Neural cell (in vitro differentiated cells): ENCODE results near the gene ITGB2. TPM values are rescaled to one million over a fixed set of nuclear protein-coding genes. Genes with fewer than 3 reads are reported as not detected.

Source experiments
- H2AFZ ChIP-seq: fragments of 200-600, 300-800 bp; sonication (generic), shearing (Covaris generic); 2 replicates; pipeline ENCODE4 v1.6.0; 2014; ENCODE audit warnings: low read depth, mild to moderate bottlenecking, antibody characterized with exemption, low read length, moderate library complexity
- H3F3A ChIP-seq: fragments of 200-600 bp; shearing (Covaris generic); 2 replicates; pipeline ENCODE4 v1.6.1; 2016; ENCODE audit warnings: mild to moderate bottlenecking, moderate library complexity, mixed read lengths, antibody characterized with exemption, low read length; ENCODE audit not compliant: insufficient read depth, poor library complexity, severe bottlenecking
- H3K27ac ChIP-seq: fragments of 200-600, 300-800 bp; sonication (generic), shearing (Covaris generic); 2 replicates; pipeline ENCODE4 v1.5.1; 2014; ENCODE audit warnings: mild to moderate bottlenecking, low read length, moderate library complexity
- H3K27me3 ChIP-seq: fragments of 300-800, 200-600 bp; sonication (generic), shearing (Covaris generic); 2 replicates; pipeline ENCODE4 v1.6.0; 2014; ENCODE audit warnings: mild to moderate bottlenecking, low read depth, low read length, moderate library complexity; ENCODE audit not compliant: insufficient read depth
- H3K36me3 ChIP-seq: fragments of 300-800, 200-600 bp; sonication (generic), shearing (Covaris generic); 2 replicates; pipeline ENCODE4 v1.5.1; 2014; ENCODE audit warnings: mild to moderate bottlenecking, antibody characterized with exemption, low read length, moderate library complexity; ENCODE audit not compliant: insufficient read depth
- H3K4me2 ChIP-seq: fragments of 300-800, 200-600 bp; sonication (generic), shearing (Covaris generic); 2 replicates; pipeline ENCODE4 v1.6.0; 2014; ENCODE audit warnings: mild to moderate bottlenecking, low read length
- H3K4me3 ChIP-seq: fragments of 300-800, 200-600 bp; sonication (generic), shearing (Covaris generic); 2 replicates; pipeline ENCODE4 v1.5.1; 2014; ENCODE audit warnings: mild to moderate bottlenecking, low read length, moderate library complexity
- H3K79me2 ChIP-seq: fragments of 200-600 bp; shearing (Covaris generic); replicated peaks from 2 replicates; pipeline ENCODE4 v1.6.0; 2014; ENCODE audit warnings: mild to moderate bottlenecking, low read length, moderate library complexity; ENCODE audit not compliant: insufficient read depth
- H3K9ac ChIP-seq: fragments of 300-800, 200-600 bp; sonication (generic), shearing (Covaris generic); 2 replicates; pipeline ENCODE4 v1.6.1; 2016; ENCODE audit warnings: mild to moderate bottlenecking, low read length, mixed read lengths
- H3K9me2 ChIP-seq: fragments of 200-600 bp; shearing (Covaris generic); 2 replicates; pipeline ENCODE4 v1.6.1; 2016; ENCODE audit warnings: mild to moderate bottlenecking, low read length, mixed read lengths; ENCODE audit not compliant: insufficient read depth
- H3K9me3 ChIP-seq: fragments of 200-600, 300-800 bp; sonication (generic), shearing (Covaris generic); 2 replicates; pipeline ENCODE4 v1.6.1; 2016; ENCODE audit warnings: mild to moderate bottlenecking, mixed run types, low read length, moderate library complexity, mixed read lengths
- H4K20me1 ChIP-seq: fragments of 200-600 bp; shearing (Covaris generic); 2 replicates; pipeline ENCODE4 v1.6.1; 2016; ENCODE audit warnings: mild to moderate bottlenecking, mixed run types; ENCODE audit not compliant: insufficient read depth
- CTCF ChIP-seq: fragments of 450-650 bp; IDR thresholded peaks from 2 replicates; pipeline ENCODE4 v1.5.1; 2014; ENCODE audit warnings: antibody characterized with exemption, mild to moderate bottlenecking, moderate library complexity; ENCODE audit not compliant: poor library complexity, severe bottlenecking
- EP300 ChIP-seq: fragments of 450-650 bp; conservative IDR thresholded peaks from 2 replicates; pipeline ENCODE4 v1.6.1; 2014; ENCODE audit warnings: antibody characterized with exemption, mild to moderate bottlenecking, moderate library complexity; ENCODE audit not compliant: poor library complexity, severe bottlenecking
- EZH2 ChIP-seq: fragments of 200-600, 300-800 bp; shearing (Covaris generic), sonication (generic); IDR thresholded peaks from 2 replicates; pipeline ENCODE4 v1.6.1; 2014; ENCODE audit warnings: antibody characterized with exemption, low read length, borderline replicate concordance, mild to moderate bottlenecking; ENCODE audit not compliant: insufficient read depth, poor library complexity, severe bottlenecking
- MXI1 ChIP-seq: fragments of 450-650 bp; conservative IDR thresholded peaks from 2 replicates; pipeline ENCODE4 v1.6.1; 2014; ENCODE audit warnings: antibody characterized with exemption, mild to moderate bottlenecking; ENCODE audit not compliant: poor library complexity, severe bottlenecking
- POLR2AphosphoS5 ChIP-seq: IDR thresholded peaks from 2 replicates; pipeline ENCODE4 v1.6.1; 2012
- RAD21 ChIP-seq: fragments of 450-650 bp; conservative IDR thresholded peaks from 2 replicates; pipeline ENCODE4 v1.6.1; 2014; ENCODE audit warnings: antibody characterized with exemption, mild to moderate bottlenecking, moderate library complexity
- REST ChIP-seq: IDR thresholded peaks from 2 replicates; pipeline ENCODE4 v1.6.1; 2012; ENCODE audit warnings: borderline replicate concordance
- SMC3 ChIP-seq: fragments of 450-650 bp; conservative IDR thresholded peaks from 2 replicates; pipeline ENCODE4 v1.6.1; 2014; ENCODE audit warnings: antibody characterized with exemption, mild to moderate bottlenecking, moderate library complexity; ENCODE audit not compliant: poor library complexity
- TAF1 ChIP-seq: IDR thresholded peaks from 2 replicates; pipeline ENCODE4 v1.6.1; 2012; ENCODE audit warnings: low read depth
- polyA plus RNA-seq: library from polyadenylated mRNA; depleted of rRNA; stranded (reverse); fragments of >200 nt; gene quantifications from 2 replicates; pipeline ENCODE4 v1.2.3, GENCODE V29; 2014

The ITGB2 gene
- polyA plus RNA-seq, 1 donor from 2014 or later, result not detected

DNA sequence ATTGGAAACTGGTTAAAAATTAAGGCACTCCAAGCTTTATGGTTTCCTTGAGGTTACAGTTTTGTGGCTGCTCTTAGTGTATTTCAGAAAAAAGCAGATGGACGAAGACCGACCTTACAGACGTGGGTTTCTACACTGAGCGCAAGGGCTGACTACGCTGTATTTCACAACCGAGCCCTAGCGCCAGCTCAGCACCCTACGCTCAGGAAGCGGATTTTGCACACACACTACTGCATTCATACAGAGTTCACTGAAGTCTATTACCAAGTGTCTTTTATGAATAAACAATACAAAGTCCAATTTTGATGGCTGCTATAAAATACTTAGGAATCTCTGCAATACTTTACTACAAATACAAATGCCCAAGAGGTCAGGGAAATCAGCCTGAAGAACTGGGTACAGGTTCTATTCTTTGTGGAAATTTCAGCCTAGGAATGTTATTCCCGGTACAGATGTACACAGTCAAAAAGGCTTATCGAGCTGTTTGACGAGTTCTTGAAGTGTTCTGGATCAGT is 71.0 kb downstream of the ITGB2 start:
- no peak for TF ChIP-seq REST
- no peak for TF ChIP-seq EZH2
- no peak for TF ChIP-seq TAF1
- no peak for TF ChIP-seq SMC3
- no peak for TF ChIP-seq MXI1
- TF ChIP-seq RAD21, result no peak
- no peak for TF ChIP-seq EP300
- Histone ChIP-seq H3K4me2 (no peak overlapping the region), H3K36me3 (no peaks in the 10 kb centered on the region), H4K20me1 (peaks cover 4% of the 10 kb centered on the region), H2AFZ (no peak overlapping the region), H3F3A (no peaks in the 10 kb centered on the region), H3K9me3 (no peaks in the 10 kb centered on the region), H3K9me2 (no peaks in the 10 kb centered on the region), H3K27ac (no peak overlapping the region), H3K9ac (no peak overlapping the region), H3K79me2 (no peaks in the 10 kb centered on the region), H3K4me3 (no peak overlapping the region), H3K27me3 (no peaks in the 10 kb centered on the region)

DNA sequence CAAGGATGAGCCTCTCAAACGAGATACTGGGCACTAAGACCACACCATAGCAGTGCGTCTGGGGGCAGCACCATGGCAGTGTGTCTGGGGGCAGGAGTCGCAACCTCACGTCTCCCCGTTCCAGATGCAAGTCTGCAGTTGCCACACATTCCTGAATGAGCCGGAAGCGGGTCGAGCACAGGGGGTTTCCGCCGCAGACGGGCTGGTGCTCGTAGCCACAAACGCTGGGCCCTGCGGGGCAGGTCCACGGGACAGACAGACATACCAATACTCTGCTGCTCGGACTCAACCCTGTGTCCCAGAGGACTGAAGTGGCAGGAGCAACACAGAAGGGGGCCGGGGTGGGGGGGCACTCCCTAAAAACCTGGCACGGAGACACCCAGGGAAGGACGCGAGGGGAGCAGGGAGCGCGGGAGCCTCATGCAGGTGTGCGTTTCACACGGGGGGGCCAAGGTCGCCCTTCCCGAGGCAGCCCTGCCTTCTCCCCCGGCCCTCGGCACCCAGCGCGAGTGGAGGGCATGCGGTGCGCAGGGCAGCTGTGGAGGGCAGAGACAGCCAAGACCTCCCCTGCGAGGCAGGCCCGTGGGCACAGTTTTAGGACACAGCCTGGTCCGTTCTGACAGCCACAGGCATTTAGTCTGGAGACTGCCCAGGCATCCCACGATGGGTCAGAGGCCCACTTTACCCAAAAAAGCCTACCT is 71.7 kb downstream of the ITGB2 start:
- Histone ChIP-seq H3K36me3 (no peaks in the 10 kb centered on the region), H3K27me3 (no peaks in the 10 kb centered on the region), H2AFZ (no peak overlapping the region), H3K4me3 (no peak overlapping the region), H3K27ac (no peak overlapping the region), H3K4me2 (no peak overlapping the region), H3K9ac (no peak overlapping the region), H3F3A (no peaks in the 10 kb centered on the region), H3K9me2 (no peaks in the 10 kb centered on the region), H4K20me1 (peaks cover 4% of the 10 kb centered on the region), H3K9me3 (no peaks in the 10 kb centered on the region), H3K79me2 (no peaks in the 10 kb centered on the region)
- no peak for TF ChIP-seq CTCF
- no peak for TF ChIP-seq REST
- no peak for TF ChIP-seq EZH2
- no peak for TF ChIP-seq RAD21
- TF ChIP-seq SMC3, result no peak
- no peak for TF ChIP-seq TAF1
- TF ChIP-seq MXI1, result no peak
- no peak for TF ChIP-seq EP300
- no peak for TF ChIP-seq POLR2AphosphoS5
